ENCODE data around the gene ASPDH. TPM values are rescaled to one million over a fixed set of nuclear protein-coding genes. Genes with fewer than 3 reads are reported as not detected.

ASPDH gene
- total RNA-seq, 1 experiment from 2014 or later = not detected

DNA sequence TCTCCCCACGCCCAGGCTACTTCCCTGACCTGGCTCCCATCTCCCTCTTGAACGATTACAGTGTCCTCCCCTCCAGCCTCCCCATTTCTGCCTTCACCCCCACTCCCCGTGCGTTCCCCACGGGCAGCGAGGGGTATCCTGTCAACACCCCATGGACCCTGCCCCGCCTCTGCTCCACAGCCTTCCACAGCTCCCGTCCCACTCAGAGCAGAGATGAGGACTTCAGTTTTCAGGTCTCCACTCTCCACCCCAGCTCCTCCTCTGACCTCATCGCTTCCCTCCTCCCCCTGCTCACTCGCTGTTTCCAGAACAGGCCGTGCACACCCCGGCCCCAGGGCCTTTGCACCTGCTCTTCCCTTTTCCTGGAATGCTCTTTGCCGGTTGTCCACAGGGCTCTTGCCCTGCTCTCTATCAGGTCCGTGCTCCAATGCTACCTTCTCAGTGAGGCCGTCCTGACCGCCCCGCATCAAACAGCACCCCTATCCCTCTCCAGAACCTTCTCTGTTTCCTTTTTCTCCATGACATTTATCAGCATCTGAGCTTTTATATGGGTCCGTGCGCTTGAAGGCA lies 39.5 kb upstream of the ASPDH start:
- Histone ChIP-seq H4K91ac (ENCODE audit: insufficient read length, low read depth, low read length) (no peak overlapping the region), H3K9me3 (ENCODE audit: control insufficient read depth, low read depth, low read length) (no peaks in the 10 kb centered on the region), H3T11ph (ENCODE audit: low read length) (no peak overlapping the region), H4K20me1 (ENCODE audit: control insufficient read depth, insufficient read depth, insufficient read length) (no peaks in the 10 kb centered on the region), H2BK12ac (ENCODE audit: insufficient read length, low read depth, low read length) (no peak overlapping the region), H3K18ac (ENCODE audit: insufficient read length, low read depth, low read length) (no peak overlapping the region), H3K56ac (ENCODE audit: insufficient read length, low read depth, low read length) (no peak overlapping the region), H3K4me2 (ENCODE audit: insufficient read depth, insufficient read length, low read length) (no peak overlapping the region), H2BK5ac (ENCODE audit: insufficient read length, low read length) (no peak overlapping the region), H3K23ac (ENCODE audit: insufficient read length, low read depth, low read length) (no peak overlapping the region), H3K79me2 (ENCODE audit: insufficient read depth, low read length) (no peaks in the 10 kb centered on the region), H4K8ac (replicated peaks; ENCODE audit: insufficient read length, low read depth, low read length) (no peak overlapping the region), H3K27me3 (ENCODE audit: insufficient read depth, low read length) (no peaks in the 10 kb centered on the region; the same call in 1 of the 2 replicates), H3K4ac (ENCODE audit: low read depth, low read length) (no peak overlapping the region), H2AK5ac (ENCODE audit: insufficient read length, low read length) (no peak overlapping the region), H3K27ac (ENCODE audit: insufficient read length, low read depth, low read length) (no peak overlapping the region), H3K9ac (ENCODE audit: extremely low read depth, insufficient read length, low read length) (no peak overlapping the region), H3K14ac (ENCODE audit: insufficient read depth, low read length) (no peak overlapping the region), H3K79me1 (ENCODE audit: insufficient read depth, low read depth, low read length, poor library complexity, severe bottlenecking) (no peaks in the 10 kb centered on the region), H2BK15ac (ENCODE audit: low read depth, low read length) (no peak overlapping the region), H3K23me2 (ENCODE audit: insufficient read length, low read depth, low read length, poor library complexity, severe bottlenecking) (peaks cover 18% of the 10 kb centered on the region), H3K4me1 (ENCODE audit: insufficient read depth, low read length) (no peaks in the 10 kb centered on the region), H2BK120ac (ENCODE audit: low read depth, low read length, poor library complexity, severe bottlenecking) (no peak overlapping the region), H2AFZ (ENCODE audit: low read length) (no peak overlapping the region), H2BK20ac (ENCODE audit: low read depth, low read length, poor library complexity, severe bottlenecking) (no peak overlapping the region), H4K5ac (ENCODE audit: insufficient read length, low read depth, low read length) (no peak overlapping the region)
- TF ChIP-seq, protein P1, sequence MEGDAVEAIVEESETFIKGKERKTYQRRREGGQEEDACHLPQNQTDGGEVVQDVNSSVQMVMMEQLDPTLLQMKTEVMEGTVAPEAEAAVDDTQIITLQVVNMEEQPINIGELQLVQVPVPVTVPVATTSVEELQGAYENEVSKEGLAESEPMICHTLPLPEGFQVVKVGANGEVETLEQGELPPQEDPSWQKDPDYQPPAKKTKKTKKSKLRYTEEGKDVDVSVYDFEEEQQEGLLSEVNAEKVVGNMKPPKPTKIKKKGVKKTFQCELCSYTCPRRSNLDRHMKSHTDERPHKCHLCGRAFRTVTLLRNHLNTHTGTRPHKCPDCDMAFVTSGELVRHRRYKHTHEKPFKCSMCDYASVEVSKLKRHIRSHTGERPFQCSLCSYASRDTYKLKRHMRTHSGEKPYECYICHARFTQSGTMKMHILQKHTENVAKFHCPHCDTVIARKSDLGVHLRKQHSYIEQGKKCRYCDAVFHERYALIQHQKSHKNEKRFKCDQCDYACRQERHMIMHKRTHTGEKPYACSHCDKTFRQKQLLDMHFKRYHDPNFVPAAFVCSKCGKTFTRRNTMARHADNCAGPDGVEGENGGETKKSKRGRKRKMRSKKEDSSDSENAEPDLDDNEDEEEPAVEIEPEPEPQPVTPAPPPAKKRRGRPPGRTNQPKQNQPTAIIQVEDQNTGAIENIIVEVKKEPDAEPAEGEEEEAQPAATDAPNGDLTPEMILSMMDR (conservative IDR thresholded peaks at IDR 0.05) = no peak
- peaks cover 17 to 46% of the 10 kb centered on the region in 2 experiments for H3K4me1 Mint-ChIP-seq
- H3K9me3 Mint-ChIP-seq = no peaks in the 10 kb centered on the region; a peak in 1 of 5 replicates
- no peak overlapping the region for H3K27ac Mint-ChIP-seq
- peaks cover 85% of the 10 kb centered on the region for H3K27me3 Mint-ChIP-seq (ENCODE audit: low read depth)
- no peak for DNase-seq
- no CpG with 5 or more reads among the region's 19 CpGs for WGBS (ENCODE audit: extremely low coverage, insufficient read length, low lambda C conversion rate)
- no peak overlapping the region for H3K4me3 Mint-ChIP-seq
- peaks cover 0 to 2% (median 0%) of the 10 kb centered on the region in 3 experiments; a peak in 1 of 7 replicates for H3K36me3 Mint-ChIP-seq (ENCODE audit: insufficient read depth in 1 of 3, low read depth in 3 of 3)
